Type B pancreatic cell (in vitro differentiated cells): ENCODE measurements around the gene CCDC12. TPM values are rescaled to one million over a fixed set of nuclear protein-coding genes. Genes with fewer than 3 reads are reported as not detected.

ENCODE experiments used
- DNase-seq: peaks from one replicate; pipeline ENCODE4 v3.0.0; 2021; ENCODE audit warnings: mixed read lengths; ENCODE audit not compliant: unreplicated experiment; ENCODE audit errors: extremely low spot score
- H3K27ac Mint-ChIP-seq: 2 replicates; pipeline ENCODE4 v1.8.0; 2021; ENCODE audit warnings: mild to moderate bottlenecking, mixed read lengths
- H3K27me3 Mint-ChIP-seq: 2 replicates; pipeline ENCODE4 v1.8.0; 2021; ENCODE audit warnings: mixed read lengths
- H3K36me3 Mint-ChIP-seq: 2 replicates; pipeline ENCODE4 v1.8.0; 2021; ENCODE audit warnings: mixed read lengths
- H3K4me1 Mint-ChIP-seq: one replicate; pipeline ENCODE4 v1.8.0; 2021; ENCODE audit warnings: mixed read lengths; ENCODE audit not compliant: unreplicated experiment
- H3K4me3 Mint-ChIP-seq: 2 replicates; pipeline ENCODE4 v1.8.0; 2021; ENCODE audit warnings: mild to moderate bottlenecking, mixed read lengths
- H3K9me3 Mint-ChIP-seq: 2 replicates; pipeline ENCODE4 v1.8.0; 2021; ENCODE audit warnings: mixed read lengths
- total RNA-seq: library from RNA; stranded (reverse); gene quantifications from 2 replicates; pipeline ENCODE4 v1.2.1, GENCODE V29; 2021; ENCODE audit warnings: low replicate concordance
- TF ChIP-seq, protein P1 (sequence below): fragments of 200-600 bp; sonication (generic); conservative IDR thresholded peaks from 2 replicates; pipeline ENCODE4 v1.5.0; 2021; ENCODE audit warnings: antibody characterized with exemption, mild to moderate bottlenecking

The CCDC12 gene
- total RNA-seq, 1 donor from 2014 or later = 46.7 TPM

DNA sequence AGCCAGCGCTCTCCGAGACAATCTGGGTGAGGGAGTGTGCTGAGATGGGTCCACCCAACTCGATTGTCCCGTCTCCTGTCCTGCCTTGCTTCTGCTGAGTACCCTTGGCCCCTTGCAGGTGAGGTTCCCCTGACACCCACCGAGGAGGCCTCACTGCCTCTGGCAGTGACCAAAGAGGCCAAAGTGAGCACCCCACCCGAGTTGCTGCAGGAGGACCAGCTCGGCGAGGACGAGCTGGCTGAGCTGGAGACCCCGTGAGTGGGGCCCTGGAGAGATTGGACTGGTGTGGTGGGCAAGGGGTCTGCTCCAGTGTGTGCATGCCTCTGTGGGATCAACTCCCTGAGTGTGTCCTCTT, 26.5 kb upstream of the CCDC12 start:
- TF ChIP-seq, protein P1, sequence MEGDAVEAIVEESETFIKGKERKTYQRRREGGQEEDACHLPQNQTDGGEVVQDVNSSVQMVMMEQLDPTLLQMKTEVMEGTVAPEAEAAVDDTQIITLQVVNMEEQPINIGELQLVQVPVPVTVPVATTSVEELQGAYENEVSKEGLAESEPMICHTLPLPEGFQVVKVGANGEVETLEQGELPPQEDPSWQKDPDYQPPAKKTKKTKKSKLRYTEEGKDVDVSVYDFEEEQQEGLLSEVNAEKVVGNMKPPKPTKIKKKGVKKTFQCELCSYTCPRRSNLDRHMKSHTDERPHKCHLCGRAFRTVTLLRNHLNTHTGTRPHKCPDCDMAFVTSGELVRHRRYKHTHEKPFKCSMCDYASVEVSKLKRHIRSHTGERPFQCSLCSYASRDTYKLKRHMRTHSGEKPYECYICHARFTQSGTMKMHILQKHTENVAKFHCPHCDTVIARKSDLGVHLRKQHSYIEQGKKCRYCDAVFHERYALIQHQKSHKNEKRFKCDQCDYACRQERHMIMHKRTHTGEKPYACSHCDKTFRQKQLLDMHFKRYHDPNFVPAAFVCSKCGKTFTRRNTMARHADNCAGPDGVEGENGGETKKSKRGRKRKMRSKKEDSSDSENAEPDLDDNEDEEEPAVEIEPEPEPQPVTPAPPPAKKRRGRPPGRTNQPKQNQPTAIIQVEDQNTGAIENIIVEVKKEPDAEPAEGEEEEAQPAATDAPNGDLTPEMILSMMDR = no peak
- no peak overlapping the region for H3K27ac Mint-ChIP-seq
- H3K27me3 Mint-ChIP-seq = no peaks in the 10 kb centered on the region
- peaks cover 3% of the 10 kb centered on the region for H3K36me3 Mint-ChIP-seq
- no peak for DNase-seq
- peaks cover 3% of the 10 kb centered on the region for H3K4me1 Mint-ChIP-seq
- no peaks in the 10 kb centered on the region for H3K9me3 Mint-ChIP-seq
- no peak overlapping the region for H3K4me3 Mint-ChIP-seq

GRCh38 chr3:47002171-47003055, 25.9 kb upstream of the CCDC12 start:
- no peak for DNase-seq
- Mint-ChIP-seq H3K4me3 (no peak overlapping the region), H3K36me3 (peaks cover 3% of the 10 kb centered on the region), H3K4me1 (peaks cover 4% of the 10 kb centered on the region), H3K27me3 (no peaks in the 10 kb centered on the region), H3K9me3 (no peaks in the 10 kb centered on the region), H3K27ac (peak overlapping the region; percentile 76)
- TF ChIP-seq, protein P1 = no peak

GRCh38 chr3:47001731-47002170, 25.2 kb upstream of the CCDC12 start:
- H3K27ac Mint-ChIP-seq = no peak overlapping the region
- no peaks in the 10 kb centered on the region for H3K9me3 Mint-ChIP-seq
- H3K4me3 Mint-ChIP-seq = no peak overlapping the region
- H3K4me1 Mint-ChIP-seq = peaks cover 4% of the 10 kb centered on the region
- peaks cover 3% of the 10 kb centered on the region for H3K36me3 Mint-ChIP-seq
- TF ChIP-seq, protein P1 = no peak
- H3K27me3 Mint-ChIP-seq = no peaks in the 10 kb centered on the region
- DNase-seq = no peak

GRCh38 chr3:47000922-47001730, 24.6 kb upstream of the CCDC12 start:
- Mint-ChIP-seq H3K27me3 (no peaks in the 10 kb centered on the region), H3K4me3 (no peak overlapping the region), H3K27ac (no peak overlapping the region), H3K4me1 (peaks cover 4% of the 10 kb centered on the region), H3K36me3 (peaks cover 3% of the 10 kb centered on the region), H3K9me3 (no peaks in the 10 kb centered on the region)
- DNase-seq = no peak
- TF ChIP-seq, protein P1 = no peak

DNA sequence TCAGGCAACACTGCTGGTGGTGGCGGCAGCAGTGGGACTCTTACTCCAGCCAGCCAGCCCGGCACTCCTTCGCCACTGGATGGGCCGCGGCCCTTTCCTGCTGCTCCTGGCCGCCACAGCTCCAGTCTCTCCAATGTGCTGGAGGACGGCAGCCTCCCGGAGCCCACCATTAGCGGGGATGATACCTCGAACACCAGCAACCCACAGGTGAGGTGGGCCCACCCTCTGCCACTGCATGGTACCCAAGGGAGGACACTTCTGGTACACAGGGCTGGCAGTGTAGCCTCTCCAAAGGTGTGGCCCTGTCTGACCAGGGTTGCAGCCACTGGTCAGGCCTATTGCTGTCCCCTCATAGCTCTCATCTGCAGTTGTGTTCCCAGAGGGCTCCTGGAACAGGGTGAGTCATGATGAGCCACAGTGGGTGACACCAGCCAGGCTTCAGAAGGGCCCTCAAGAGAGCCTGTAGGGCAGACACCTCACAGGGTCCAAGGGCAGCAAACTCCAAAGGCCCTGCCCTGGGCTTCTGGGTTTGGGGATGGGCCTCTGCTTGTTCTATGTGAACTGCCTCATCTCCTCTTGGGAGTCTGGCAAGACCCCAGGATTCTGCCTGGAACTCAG, 23.8 kb upstream of the CCDC12 start:
- no peak for DNase-seq
- H3K9me3 Mint-ChIP-seq = no peaks in the 10 kb centered on the region
- H3K4me3 Mint-ChIP-seq = no peak overlapping the region
- peak overlapping the region; percentile 29 for H3K27ac Mint-ChIP-seq
- no peaks in the 10 kb centered on the region for H3K27me3 Mint-ChIP-seq
- peaks cover 4% of the 10 kb centered on the region for H3K4me1 Mint-ChIP-seq
- H3K36me3 Mint-ChIP-seq = peaks cover 3% of the 10 kb centered on the region
- TF ChIP-seq, protein P1 = no peak
